Smooth muscle cell (in vitro differentiated cells): ENCODE measurements around the gene PID1. TPM values are rescaled to one million over a fixed set of nuclear protein-coding genes. Genes with fewer than 3 reads are reported as not detected.

Experiments
- DNase-seq: peaks from one replicate; lab custom pipeline; 2025; ENCODE audit not compliant: unreplicated experiment; lab: John Stamatoyannopoulos, UW
- H2AFZ ChIP-seq: fragments of 200-600 bp; sonication (generic); 2 replicates; pipeline ENCODE4 v1.6.0; 2016; ENCODE audit warnings: antibody characterized with exemption, low read depth, mild to moderate bottlenecking
- H3F3A ChIP-seq: fragments of 200-600 bp; sonication (generic); 2 replicates; pipeline ENCODE4 v1.6.0; 2017; ENCODE audit warnings: antibody characterized with exemption, low read depth
- H3K27ac ChIP-seq: fragments of 200-600 bp; sonication (generic); 2 replicates; pipeline ENCODE4 v1.5.1; 2016; ENCODE audit warnings: low read depth, mild to moderate bottlenecking
- H3K27me3 ChIP-seq: fragments of 200-600 bp; sonication (generic); 2 replicates; pipeline ENCODE4 v1.6.1; 2016; ENCODE audit warnings: low read depth, mild to moderate bottlenecking
- H3K36me3 ChIP-seq: fragments of 200-600 bp; sonication (generic); 2 replicates; pipeline ENCODE4 v1.5.1; 2016; ENCODE audit warnings: low read depth
- H3K4me1 ChIP-seq: fragments of 200-600 bp; sonication (generic); 2 replicates; pipeline ENCODE4 v1.5.1; 2016; ENCODE audit warnings: low read depth
- H3K4me2 ChIP-seq: fragments of 200-600 bp; sonication (generic); 2 replicates; pipeline ENCODE4 v1.6.0; 2016; ENCODE audit warnings: mild to moderate bottlenecking
- H3K4me3 ChIP-seq: fragments of 200-600 bp; sonication (generic); 2 replicates; pipeline ENCODE4 v1.5.1; 2016; ENCODE audit warnings: mild to moderate bottlenecking
- H3K79me2 ChIP-seq: fragments of 200-600 bp; sonication (generic); 2 replicates; pipeline ENCODE4 v1.6.0; 2016; ENCODE audit warnings: low read depth, mild to moderate bottlenecking
- H3K9ac ChIP-seq: fragments of 200-600 bp; sonication (generic); 2 replicates; pipeline ENCODE4 v1.6.0; 2016; ENCODE audit warnings: low read depth
- H3K9me3 ChIP-seq: fragments of 200-600 bp; sonication (generic); replicated peaks from 2 replicates; pipeline ENCODE4 v1.5.1; 2016; ENCODE audit warnings: low read depth
- H4K20me1 ChIP-seq: fragments of 200-600 bp; sonication (generic); 2 replicates; pipeline ENCODE4 v1.6.0; 2016; ENCODE audit warnings: low read depth
- CTCF ChIP-seq: fragments of 200-600 bp; sonication (generic); IDR thresholded peaks from 2 replicates; pipeline ENCODE4 v1.5.1; 2017; ENCODE audit warnings: borderline replicate concordance, mild to moderate bottlenecking, antibody characterized with exemption; ENCODE audit not compliant: insufficient read depth, poor library complexity, severe bottlenecking
- WGBS: methylation state at CpG from one replicate; pipeline ENCODE4 v1.1.7; 2016; ENCODE audit warnings: low lambda C conversion rate; 5-methylcytosine and 5-hydroxymethylcytosine counted together
- polyA plus RNA-seq: library from polyadenylated mRNA; unstranded; fragments of >200 nt; fragmentation: Nextera tagmentation; extraction: Ambion mirVana; gene quantifications from 2 replicates; pipeline ENCODE4 v1.2.1, GENCODE V29; 2016
- total RNA-seq: library from RNA; depleted of rRNA; stranded (reverse); fragments of >200 nt; gene quantifications from 2 replicates; pipeline ENCODE4 v1.2.3, GENCODE V29; 2014

The PID1 gene
- total and polyA plus RNA-seq, 2 experiments from 2014 or later = 18.1 to 45.3 TPM

GRCh38 chr2:229087843-229088516 is 183.1 kb downstream of the PID1 start:
- Histone ChIP-seq H3K79me2 (peaks cover 27% of the 10 kb centered on the region), H3K27ac (peak overlapping the region; percentile 28), H3K27me3 (no peaks in the 10 kb centered on the region), H3K4me3 (no peak overlapping the region), H3F3A (no peaks in the 10 kb centered on the region), H2AFZ (no peak overlapping the region), H3K36me3 (no peaks in the 10 kb centered on the region), H3K9ac (no peak overlapping the region), H3K9me3 (no peaks in the 10 kb centered on the region), H3K4me2 (peak overlapping the region; percentile 71), H4K20me1 (no peaks in the 10 kb centered on the region), H3K4me1 (no peaks in the 10 kb centered on the region)
- TF ChIP-seq CTCF = no peak
- 43% methylated on average over 6 of the region's 6 CpGs for WGBS
- DNase-seq = no peak

GRCh38 chr2:229087267-229087666 is 183.8 kb downstream of the PID1 start:
- Histone ChIP-seq H2AFZ (no peak overlapping the region), H3K4me1 (no peaks in the 10 kb centered on the region), H3K27ac (no peak overlapping the region), H3K4me2 (peak overlapping the region; percentile 71), H3K27me3 (no peaks in the 10 kb centered on the region), H3K9me3 (no peaks in the 10 kb centered on the region), H3K79me2 (peaks cover 27% of the 10 kb centered on the region), H4K20me1 (no peaks in the 10 kb centered on the region), H3K9ac (no peak overlapping the region), H3K36me3 (no peaks in the 10 kb centered on the region), H3K4me3 (no peak overlapping the region), H3F3A (no peaks in the 10 kb centered on the region)
- no peak for TF ChIP-seq CTCF
- DNase-seq = no peak
- 86% methylated on average over 3 of the region's 3 CpGs for WGBS

GRCh38 chr2:229085439-229085838 is 185.6 kb downstream of the PID1 start:
- no peak for TF ChIP-seq CTCF
- H3K4me1 ChIP-seq = no peaks in the 10 kb centered on the region
- no peak for DNase-seq
- no peak overlapping the region for H3K27ac ChIP-seq
- no peaks in the 10 kb centered on the region for H3F3A ChIP-seq
- H3K27me3 ChIP-seq = no peaks in the 10 kb centered on the region
- peaks cover 3% of the 10 kb centered on the region for H4K20me1 ChIP-seq
- H2AFZ ChIP-seq = no peak overlapping the region
- H3K79me2 ChIP-seq = peaks cover 23% of the 10 kb centered on the region
- no peak overlapping the region for H3K4me3 ChIP-seq
- no peaks in the 10 kb centered on the region for H3K9me3 ChIP-seq
- no peak overlapping the region for H3K9ac ChIP-seq
- H3K36me3 ChIP-seq = no peaks in the 10 kb centered on the region
- H3K4me2 ChIP-seq = no peak overlapping the region

GRCh38 chr2:229084447-229084846 is 186.6 kb downstream of the PID1 start:
- Histone ChIP-seq H3K4me1 (no peaks in the 10 kb centered on the region), H3F3A (no peaks in the 10 kb centered on the region), H3K27me3 (no peaks in the 10 kb centered on the region), H4K20me1 (peaks cover 3% of the 10 kb centered on the region), H3K79me2 (peaks cover 20% of the 10 kb centered on the region), H2AFZ (no peak overlapping the region), H3K9ac (no peak overlapping the region), H3K36me3 (no peaks in the 10 kb centered on the region), H3K9me3 (no peaks in the 10 kb centered on the region), H3K4me2 (no peak overlapping the region), H3K4me3 (no peak overlapping the region), H3K27ac (no peak overlapping the region)
- no peak for DNase-seq
- TF ChIP-seq CTCF = no peak
- 87% methylated on average over 5 of the region's 5 CpGs for WGBS
